Measurements from ENCODE around the gene SMAD6.

Gene SMAD6

DNA sequence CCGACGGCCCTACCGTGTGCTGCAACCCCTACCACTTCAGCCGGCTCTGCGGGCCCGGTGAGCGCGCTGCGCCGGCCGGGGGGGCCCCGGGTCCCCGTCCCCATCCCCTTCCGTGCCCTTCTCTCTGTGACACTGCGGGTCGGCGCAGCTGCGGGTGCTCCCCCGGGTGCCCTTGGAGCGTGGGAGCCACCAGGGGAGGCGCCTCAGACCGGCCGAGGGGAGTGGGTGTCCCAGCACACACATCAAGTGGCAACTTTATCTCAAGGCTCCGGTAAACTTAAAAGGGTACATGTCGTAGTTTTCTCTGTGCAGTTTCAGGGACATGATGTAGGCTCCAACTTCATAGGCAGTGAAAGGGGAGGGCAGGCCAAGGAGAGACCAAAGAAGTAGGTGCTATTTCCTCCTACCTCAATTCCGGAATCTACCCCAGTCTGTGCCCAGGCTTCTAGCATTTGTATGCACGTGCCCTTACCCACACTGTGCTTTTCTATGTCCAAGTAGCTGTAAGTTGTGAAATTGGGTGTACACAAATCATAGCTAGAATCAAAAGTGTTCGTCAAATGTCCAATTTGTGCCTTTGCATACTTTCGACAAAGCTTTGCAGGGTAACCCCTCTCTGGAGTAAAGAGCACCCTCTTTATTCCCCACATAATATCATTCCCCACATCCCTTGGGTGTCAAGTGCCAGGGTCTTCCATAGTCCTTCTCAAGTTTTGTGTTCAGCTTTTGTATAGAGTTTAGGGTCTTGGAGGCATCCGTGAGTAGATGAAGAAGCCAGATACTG lies 2.2 kb downstream of the SMAD6 start:
- no peak for DNase-seq

DNA sequence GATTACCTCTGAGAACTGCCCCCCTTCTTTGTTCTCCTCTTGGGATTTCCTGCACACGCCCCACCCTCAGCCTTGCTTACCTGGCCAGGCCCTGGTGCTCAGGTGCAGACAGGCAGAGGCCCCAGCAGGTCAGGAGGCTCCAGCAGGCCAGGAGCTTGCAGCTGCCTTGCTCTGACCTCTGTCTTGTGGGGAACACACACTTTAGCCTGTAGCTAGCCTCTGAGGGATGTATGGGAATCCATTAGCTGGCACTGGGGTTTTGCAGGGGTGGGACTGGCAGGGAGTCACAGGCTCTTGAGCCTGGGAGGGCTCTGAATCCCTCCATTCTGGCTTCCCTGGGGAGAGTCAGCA lies 2.7 kb downstream of the SMAD6 start:
- DNase-seq: no peak

DNA sequence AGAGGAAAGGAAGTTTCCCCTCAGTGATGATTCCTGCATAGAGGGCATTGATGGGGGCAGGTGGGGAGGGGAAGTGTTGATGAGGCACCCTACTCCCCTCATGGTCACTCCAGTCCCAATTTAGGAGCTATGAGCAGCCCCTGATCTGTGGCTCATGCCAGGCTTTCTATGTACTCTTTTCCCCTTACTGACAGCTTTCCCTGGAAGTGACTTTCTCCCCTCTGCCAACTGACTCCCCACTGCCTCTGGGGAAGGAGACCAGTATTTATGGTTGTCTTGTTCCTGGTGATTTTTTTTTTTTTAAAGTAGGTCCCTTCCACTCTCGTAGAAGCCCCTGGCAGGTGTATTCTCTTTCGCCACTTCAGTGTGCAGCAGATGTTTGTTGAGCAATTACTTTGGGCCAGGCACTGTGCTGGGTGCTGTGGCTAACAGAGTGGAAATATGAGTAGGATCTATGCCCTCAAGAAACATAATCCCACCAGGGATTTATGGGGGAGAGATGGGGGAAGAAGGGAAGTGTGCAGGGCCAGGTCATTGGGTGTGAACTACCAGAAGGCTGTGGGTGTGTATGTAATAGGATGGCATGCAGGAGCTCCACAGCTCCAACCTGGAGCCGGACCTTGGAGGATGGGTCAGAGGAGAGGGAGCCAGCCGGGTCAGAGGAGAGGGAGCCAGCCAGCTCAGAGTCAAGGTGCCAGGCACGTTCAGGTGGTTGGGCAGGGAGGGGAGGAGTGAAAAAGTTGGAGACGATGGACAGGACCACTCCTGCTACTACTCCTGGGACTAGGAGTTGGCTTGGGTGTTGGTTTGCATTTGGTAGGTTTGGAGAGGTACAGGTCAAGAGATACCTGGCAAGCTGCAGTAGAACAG lies 3.5 kb downstream of the SMAD6 start:
- no peak for DNase-seq

DNA sequence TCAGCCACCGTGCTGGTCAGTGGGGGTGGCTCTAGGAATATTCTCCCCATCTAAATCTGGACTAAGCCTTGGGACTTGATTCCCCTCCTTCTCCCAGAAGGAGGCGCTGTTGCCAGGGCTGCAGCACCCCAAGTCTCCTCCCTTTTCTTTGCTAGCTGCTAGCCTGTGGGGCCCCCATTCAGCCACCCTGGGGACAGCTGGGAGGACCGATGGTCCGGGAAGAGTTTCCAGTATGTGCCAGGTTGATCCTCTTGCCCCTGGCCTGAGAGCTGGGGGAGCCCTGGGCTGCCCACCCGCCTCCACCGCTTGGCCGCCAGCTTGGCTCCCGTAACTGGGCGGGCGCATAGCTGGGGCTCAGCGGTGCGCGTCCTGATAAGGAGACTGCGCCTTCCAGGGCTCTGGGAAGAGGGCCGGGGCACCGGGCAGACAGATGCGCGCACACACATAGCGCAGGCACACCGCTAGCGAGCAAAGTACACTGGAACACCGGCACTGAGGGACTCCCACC lies 4.2 kb downstream of the SMAD6 start:
- no peak for DNase-seq

DNA sequence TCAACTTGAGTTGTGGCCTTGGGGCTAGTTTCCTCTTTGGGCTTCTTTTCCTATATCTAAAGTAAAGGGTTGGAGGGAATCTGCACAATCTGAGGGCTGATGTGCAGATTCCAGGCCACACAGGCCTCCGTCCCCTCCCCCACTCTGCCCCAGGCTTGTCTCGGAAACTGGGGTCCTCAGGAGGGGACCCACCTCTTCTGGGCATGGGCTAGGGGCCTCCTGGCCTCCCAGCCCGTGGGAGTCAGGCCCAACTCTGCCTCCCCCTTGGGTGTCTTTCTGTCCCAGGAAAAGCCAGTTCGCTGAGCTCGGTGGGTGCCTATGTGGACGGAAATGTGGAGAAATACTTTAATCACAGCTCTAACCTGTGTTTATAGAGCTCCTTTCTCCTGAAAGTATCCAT lies 4.8 kb downstream of the SMAD6 start:
- no peak for DNase-seq

DNA sequence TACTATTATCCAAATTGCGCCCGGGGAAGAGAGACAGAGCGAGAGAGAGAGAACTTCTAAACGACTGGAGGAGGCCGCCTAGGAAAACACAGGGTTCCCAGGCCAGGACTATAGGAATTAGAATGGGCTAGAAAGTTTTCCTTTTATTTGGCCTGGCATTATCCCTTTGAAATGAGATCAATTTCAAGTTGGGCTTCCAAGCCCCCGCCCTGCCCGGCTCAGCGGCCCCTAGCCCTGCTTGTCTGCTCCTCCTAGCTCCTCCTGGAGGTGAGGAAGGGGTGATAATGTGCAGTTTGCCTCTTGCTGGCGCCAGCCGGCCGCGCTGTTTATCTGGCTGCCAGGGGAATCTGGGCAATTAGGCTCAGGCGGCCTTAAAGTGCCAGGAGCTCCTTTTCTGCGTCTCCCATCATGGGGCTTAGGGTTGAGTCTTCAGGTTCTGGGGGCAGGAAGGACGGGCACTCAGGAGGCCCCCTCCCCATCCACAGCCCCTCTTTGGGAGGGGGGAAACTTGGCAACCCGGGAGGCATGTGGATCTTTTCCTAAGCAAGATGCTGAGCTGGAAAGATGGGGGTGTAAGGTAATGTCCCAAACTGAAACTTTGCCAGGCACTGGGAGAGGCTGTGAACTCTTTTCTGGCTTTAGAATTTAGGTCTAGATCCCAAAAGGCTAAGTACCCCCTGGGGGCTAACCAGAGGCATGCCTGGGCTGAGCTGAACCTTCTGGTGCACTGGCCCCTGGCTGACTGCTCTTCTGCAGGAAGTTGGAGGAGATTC lies 5.5 kb downstream of the SMAD6 start:
- no peak for DNase-seq

DNA sequence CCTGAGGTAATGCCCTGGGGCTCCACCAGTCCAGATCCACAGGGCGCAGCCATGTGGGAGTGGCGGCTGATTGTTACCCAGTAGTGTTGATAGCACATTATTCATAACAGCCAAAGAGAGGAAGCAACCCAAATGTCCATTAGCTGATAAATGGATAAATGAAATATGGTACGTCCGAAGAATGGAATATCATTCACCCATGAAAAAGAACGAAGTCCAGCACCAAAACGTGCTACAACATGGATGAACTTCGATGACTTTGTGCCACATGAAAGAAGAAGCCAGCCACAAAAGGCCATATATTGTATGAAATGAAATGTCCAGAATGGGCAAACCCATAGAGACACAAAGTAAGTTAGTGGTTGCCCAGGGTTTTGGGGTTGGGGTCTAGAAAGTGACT lies 6.4 kb downstream of the SMAD6 start:
- no peak for DNase-seq

DNA sequence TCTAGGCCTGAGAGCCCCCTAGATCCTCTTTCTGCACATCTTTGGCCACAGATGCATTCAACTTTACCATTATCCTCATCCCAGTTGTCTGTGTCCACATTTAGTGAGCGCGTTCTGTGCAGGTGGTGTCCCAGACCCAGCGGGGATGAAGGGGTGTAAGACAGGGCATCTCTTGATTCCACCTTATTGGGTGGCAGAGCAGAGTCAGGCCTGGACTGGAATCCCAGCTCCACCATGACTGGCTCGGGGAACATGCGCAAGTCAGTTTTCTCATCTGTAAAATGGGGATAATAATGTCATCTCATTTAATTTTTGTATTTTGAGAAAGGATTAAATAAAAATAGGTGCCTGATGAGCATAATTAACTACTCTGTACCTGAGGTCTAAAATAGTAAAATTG lies 7.8 kb downstream of the SMAD6 start:
- no peak for DNase-seq

DNA sequence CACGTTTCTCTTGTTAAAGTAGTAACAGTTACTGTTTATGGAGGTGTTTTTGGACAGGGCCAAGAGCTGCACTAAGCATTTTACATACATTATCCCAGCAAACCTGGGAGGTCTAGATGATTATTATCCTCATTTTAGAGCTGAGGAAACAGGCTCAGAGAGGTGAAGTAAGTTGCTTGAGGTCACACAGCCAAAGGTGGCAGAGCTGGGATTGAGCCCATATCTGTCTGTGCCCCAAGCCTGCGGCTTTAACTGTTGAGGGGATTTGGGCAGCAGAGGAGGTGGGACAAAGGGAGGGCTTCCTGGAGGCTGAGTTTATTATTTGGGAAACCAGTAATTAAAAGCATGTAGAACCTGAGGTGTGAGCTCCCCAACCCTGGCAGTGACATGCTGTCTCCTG lies 9.2 kb downstream of the SMAD6 start:
- DNase-seq: no peak

DNA sequence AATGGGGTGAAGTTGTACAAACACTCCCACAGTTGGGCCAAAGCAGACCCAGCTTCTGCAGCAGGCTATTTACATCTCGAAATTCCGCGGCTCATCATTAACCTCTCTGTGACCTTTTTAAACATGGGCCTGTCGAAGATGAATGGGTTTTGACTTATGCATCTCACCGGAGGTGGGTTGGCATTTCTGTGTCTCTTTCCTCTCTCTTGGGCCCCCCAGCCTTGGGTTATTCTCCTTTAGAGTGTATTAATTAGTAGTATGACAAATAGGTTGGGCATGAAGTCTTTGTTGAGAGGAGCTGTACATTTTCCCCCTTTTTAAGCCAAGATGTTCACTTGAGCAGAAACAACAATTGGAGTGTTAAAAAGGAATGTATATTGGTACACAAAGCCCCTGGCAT lies 9.8 kb downstream of the SMAD6 start:
- no peak for DNase-seq

DNA sequence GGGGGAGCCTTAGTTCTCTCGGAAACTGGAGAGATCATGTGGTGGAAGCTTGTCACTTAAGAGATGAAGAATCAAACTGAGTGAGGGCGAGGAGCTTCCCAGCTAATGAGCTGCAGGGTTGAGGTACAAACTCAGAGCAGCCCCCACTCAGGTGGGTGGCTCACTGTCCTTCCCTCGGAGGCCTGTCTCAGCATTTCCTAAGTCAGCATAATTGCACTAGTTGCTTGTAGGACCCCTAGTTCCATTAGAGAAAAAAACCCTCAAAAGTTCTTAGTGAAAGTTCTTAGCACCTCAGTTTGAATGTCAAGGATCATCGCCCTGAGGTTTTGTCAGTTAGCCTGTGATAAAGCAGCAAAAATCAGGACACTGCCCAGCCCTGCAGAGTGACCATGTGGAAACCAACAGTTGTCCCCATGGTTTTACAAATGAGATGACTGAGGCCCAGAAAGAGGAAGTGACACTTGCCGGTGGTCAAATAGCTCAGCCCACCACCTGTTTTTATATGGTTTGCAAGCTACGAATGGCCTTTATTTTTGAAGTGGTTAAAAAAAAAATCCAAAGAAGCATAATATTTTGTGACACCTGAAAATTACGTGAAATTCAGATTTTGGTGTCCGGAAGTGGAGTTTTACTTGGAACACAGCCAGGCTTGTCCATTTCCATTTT lies 11.9 kb downstream of the SMAD6 start:
- DNase-seq: no peak

DNA sequence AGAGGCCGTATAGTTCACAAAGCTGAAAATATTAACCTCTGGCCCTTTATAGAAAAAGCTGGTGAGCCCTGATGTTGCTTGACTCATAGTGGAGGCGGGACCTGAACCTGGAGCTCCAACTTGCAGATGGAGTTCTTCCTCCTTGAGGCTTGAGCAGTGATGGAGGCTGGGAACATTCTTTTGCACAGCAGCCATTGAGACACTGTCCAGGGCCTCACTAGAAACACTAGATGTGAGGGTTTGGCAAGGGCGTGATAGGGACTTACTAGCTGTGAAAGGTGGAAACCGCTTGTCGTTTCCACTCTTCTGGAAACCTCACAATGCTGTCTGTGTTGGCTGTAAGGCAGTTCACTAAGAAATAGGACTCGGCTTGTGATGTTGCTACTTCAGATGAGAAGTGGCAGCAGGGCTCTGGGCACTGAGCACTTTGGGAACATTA lies 12.5 kb downstream of the SMAD6 start:
- no peak for DNase-seq

DNA sequence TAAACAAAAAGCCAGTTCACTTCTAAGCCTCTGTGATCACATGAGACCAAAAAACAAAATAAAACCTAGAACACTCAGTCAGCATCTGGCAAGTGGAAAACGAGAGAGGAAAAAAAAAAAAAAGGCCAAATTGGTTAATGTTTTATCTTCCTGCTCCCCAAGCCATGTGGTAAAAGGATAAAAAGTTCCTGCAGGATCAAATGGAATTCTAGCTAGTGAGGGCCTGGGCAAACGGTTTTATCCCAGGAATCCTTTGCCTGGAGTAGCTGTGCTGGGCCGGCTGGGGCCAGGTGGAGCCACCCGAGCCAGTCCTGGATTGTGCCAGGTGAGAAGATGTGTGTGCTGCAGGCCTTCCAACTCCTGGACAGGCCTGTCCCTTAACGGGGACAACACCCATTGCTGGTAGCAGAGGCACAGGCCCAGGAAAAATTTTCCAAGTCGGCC lies 13.2 kb downstream of the SMAD6 start:
- no peak for DNase-seq

DNA sequence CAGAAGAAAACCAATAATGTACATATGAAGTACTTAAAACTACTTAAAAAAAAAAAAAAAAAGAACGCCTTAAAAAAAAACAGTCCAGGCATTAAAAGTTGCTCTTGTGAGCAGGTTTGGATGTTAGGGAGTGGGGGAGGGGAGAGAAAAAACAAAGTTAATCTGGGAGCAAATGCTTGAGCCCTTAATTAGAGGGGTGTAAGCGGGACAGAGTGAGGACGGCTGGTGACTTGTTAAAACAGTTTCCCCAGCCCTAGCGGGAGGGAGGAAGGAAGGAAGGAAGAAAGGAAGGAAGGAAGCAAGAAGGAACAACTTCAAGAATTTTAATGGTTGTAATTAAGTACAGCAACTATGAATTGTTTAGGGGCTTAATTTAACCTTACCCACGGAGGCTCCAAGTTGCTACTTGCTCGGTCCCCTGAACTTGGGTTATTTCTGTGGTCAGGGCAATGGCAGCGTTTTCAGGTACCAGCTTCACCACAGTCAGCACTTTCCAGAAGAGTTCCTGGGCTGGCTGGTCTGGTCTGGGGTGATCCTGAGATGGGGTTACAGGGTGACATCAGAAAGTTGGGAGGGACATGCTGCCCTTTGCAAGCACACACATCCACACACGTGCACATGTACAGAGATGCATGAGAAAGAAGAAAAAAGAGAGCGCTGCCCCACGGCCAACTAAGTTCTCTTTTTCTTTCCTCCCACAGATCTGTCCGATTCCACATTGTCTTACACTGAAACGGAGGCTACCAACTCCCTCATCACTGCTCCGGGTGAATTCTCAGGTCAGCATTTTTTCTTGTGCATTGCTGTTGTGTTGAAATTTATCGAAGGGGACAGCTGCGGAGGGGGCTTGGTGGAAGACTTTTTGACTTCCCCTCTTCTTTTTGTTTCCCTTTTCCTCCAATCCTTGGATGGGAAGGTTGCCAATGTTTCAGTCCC lies 14.0 kb downstream of the SMAD6 start:
- DNase-seq: no peak

DNA sequence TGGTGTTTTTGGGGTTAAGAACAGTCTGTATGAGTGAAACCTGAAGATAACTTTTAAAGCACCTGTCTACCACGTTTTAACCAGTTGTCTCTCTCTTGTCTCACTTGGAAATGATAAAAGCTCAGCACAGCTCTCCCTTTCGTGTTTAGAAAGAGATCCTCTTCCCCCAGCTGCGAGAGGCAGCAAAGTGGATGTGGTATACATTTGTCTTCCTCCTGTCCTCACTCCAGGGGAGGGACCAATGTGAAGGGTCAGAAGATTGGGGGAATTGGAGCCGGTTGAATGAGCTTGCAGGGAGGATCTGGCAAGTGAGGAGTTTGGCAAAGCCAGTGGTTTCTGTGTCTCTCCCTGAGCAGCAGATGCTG lies 14.6 kb downstream of the SMAD6 start:
- no peak for DNase-seq

DNA sequence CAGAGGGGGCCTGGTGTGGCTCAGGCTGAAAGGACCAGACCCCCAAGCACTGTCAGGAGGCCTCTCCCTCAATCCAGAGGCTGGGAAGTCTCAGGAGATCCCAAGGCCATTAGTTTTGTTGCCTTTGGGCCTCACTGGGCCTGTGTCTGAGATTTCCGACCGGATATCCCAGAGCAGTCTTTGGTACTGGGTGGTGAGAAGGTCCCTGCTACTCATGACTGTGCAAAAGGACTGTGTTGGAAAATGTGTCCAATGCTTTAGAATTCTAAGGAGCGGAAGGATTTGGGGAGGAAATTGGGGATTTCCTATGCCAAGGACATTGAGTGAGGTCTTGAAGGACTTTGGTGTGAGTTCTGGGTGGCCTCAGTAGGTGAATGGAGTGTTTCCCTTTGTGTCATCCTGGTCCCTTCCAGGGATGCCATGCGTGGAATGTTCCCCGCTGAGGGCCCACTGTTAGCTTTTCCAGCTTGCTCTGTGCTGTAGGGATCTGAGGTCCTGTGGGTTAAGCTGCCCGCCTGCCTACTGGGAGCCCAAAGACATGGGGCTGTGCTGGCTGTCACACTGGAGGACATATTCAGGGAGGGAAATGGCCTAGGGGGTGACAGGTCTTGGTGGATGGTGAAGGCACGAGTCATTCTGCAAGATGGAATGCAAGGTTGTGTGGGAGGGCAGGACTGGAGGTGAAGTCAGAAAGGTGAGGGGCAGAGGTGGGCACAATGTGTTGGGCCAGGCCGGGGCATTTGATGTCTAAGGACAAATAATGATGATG lies 16.4 kb downstream of the SMAD6 start:
- no peak for DNase-seq

DNA sequence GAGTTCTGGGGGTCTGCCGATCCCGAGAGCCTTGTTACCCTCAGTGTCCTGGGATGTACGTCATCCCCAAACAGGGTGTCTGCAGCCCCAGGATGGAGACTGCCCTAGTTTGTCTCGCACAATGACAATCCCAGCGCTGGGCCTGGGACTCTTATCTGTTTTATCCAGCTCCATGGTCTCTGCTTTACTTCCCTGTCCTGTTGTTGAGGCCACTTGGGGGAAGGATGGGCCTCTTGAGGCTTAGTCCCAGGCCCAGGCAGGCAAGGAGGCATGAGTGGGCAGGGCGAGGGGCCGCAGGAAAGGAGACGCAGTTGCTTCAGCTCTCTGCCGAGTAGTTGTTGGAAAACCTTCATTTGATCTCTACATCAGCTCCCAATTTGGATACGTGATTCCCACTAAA lies 17.4 kb downstream of the SMAD6 start:
- DNase-seq: no peak

DNA sequence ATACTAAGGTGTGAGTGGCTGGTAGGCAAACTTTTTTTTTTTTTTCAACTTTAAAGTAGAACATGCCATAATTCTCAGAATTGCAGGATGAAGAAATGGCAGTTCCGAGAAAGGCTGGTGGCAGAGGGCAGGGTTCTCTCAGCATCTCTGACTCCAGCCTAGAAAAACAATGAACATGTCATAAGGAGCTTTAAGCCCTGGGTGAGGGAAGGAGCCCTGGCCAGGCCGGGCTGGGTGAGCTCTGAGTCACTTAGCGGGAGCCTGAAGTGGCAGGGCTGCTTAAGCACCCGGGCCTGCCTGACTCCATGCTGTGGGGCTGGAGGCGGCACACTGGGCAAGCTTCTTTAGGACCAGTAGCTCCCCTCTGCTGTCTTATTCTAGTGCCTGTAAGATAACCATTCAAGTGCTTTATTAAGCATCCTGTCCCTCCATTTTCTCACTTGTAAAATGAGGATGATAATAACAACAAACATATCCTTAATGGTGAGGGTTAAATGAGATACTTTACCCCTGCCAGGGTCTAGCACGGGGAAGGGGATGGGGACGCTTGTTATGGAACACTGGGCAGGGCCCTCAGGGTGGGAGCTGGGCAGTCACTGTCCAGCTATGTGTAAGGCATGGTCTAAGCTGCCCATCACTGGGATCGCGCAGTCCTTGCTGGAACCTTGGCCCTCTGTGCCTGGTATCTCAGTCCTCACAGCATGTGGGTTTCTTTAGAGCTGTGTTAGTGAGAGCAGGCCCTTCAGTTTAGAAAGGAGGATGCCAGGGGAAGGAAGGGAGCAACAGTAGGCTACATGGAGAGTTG lies 18.4 kb downstream of the SMAD6 start:
- DNase-seq: peak; percentile 40

DNA sequence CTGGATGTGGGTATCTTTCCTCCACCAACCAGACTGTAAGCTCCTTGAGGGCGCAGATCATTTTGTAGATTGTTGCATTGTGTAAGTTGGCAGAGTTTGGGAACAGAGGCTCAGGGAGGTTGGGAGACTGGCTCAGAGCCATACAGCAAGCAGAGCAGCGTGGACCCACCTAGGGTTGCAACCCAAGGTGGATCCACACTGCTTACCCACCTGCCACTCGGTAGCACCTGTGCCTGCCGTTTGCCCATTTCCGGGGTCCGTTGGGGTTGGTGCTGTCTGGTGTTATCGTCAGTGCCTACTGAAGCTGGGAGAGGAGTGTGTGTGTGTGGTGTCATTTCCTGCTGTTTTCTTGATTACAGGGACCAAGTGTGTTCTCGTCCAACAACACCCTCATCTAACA lies 19.0 kb downstream of the SMAD6 start:
- DNase-seq: no peak

DNA sequence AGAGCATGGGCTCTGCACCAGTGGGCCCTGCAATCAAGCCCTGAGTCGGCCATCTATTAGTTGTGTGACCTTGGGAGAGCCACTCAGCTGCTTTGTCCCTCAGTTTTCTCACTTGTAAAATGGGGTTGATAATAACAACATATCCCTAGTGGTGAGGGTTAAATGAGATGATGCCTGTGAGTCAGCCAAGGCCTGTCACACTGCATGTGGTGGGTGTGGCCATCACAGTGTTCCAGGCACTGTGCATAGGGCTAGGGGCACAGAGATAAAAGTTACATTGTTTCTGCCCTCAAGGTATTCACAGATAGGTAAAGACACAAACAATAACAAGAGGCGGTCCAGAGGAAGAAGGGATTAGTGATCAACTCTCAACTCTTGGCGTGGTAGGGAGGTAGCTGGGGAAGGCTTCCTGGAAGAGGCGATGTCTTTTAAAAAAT lies 19.5 kb downstream of the SMAD6 start:
- DNase-seq: no peak

Data from T1000 (cell line).